HG02610 (cell line): ENCODE measurements around the gene PNPLA5.
"Not testable (repeated sequence)": the region's sequence is repeated elsewhere in the genome, so short reads cannot be mapped to it uniquely, and the experiment has no call there.

ENCODE experiments used
- ATAC-seq: cut with Tn5 transposase; IDR thresholded peaks from one replicate; pipeline ENCODE4 v1.9.1; 2021; ENCODE audit warnings: mild to moderate bottlenecking, moderate library complexity; ENCODE audit not compliant: unreplicated experiment

The PNPLA5 gene, protein sequence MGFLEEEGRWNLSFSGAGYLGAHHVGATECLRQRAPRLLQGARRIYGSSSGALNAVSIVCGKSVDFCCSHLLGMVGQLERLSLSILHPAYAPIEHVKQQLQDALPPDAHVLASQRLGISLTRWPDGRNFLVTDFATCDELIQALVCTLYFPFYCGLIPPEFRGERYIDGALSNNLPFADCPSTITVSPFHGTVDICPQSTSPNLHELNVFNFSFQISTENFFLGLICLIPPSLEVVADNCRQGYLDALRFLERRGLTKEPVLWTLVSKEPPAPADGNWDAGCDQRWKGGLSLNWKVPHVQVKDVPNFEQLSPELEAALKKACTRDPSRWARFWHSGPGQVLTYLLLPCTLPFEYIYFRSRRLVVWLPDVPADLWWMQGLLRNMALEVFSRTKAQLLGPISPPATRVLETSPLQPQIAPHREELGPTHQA

DNA sequence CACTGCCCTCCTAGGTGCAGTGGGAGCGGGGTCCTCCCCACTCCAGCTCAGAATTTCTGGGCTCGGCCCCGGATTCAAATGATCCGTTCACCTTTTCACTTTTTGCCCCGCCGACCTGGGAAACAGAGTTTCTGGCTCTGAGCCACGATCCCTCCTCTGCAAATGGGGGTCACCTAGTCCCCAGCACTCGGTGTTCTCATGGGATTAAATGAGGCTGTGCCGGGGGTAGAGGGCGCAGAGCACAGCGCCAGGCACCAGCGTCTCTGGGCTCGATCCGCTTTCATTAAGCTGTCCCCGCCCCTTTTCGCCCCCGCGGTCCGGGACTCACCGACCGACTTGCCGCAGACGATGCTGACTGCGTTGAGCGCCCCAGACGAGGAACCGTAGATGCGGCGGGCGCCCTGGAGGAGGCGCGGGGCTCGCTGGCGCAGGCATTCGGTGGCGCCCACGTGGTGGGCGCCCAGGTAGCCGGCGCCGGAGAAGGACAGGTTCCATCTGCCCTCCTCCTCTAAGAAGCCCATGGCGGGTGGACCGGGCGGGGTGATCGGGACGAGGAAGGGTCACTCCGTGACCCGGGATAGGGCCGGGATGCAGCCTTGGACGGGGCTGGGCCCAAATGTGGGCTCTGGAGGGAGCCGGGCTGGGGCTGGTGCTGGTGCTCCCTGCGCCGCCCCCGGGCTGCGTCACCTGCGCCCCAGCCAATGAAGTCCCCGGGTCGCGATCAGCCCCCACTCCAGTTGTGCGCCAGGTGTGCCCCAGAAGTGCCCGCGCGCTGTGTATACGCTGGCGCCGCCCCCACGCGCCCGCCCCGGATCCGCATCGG is at the start of gene PNPLA5:
Gene PNPLA5 (minus strand): TSS at position 654 of the 823 bp plus-strand sequence. CDS start 133 bp downstream, at position 521.
- no peak for ATAC-seq

DNA sequence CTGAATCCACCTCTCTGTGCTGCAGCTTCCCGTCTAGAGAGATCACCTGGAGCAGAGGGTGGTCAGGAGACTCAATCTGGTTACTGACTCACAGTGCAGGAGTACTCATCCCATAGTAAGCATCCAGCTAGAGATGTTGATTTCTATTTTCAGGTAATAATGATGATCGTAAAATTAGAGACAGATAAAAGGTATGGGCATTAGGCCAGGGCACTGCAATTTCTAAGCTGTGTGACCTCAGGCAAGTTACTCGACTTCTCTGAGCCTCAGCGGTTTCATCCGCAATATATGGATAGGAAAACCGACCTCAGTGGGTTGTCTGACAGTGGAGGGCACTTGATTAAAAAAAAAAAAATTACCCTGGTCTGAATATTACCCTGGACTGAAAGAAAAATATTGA is 49.6 kb upstream of the PNPLA5 start:
- no peak for ATAC-seq

DNA sequence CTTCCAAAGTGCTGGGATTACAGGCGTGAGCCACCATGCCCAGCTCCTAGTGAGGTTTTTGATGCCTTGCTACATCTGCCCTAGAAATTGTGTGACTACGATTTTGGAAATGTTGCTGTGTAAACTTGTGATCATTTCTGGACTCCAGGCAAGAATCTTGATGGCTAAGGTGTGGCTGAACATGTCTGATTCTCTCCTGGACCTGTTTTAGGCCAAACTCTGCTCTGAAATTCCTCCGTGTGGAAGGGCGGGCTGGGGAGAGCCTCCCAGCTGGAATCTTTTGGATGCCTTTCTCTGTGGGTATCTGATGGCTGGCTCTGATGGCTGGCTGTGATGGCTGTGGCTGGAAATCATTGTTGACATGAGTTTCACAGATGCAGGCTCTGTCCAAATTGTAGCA is 40.0 kb upstream of the PNPLA5 start:
- ATAC-seq = no peak

DNA sequence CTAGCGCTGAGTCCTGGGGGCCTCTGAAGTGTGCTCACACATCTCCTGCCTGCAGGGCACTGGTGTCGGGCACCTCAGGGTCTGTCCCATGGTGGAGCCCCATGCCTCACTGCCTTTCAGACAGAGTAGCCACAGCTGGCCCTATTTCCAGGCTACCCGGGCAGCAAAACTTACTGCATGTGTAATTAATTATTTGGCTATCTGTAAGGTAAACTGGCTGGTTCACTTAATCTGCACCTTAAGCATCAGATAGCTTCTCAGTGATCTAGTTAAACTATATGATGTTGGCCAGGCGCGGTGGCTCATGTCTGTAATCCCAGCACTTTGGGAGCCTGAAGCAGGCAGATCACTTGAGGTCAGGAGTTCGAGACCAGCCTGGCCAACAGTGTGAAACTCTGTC is 37.1 kb upstream of the PNPLA5 start:
- no peak for ATAC-seq

DNA sequence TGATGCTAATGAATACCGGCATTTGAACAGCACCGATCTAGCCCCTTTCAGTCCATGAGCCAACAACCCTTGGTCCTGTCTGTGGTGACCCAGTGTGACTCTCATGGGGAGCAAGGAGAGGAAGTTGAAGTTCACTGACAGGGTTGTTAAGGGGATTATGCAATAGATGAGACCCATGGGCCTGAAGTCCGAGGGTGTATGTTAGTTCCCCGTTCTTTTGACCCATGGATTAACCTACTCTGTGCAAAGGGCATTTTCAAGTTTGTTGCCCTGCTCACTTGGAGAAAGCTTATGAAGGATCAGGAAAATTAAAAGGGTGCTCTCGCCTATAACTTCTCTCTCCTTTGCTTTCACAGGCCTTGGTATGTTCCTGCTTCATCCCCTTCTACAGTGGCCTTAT is 36.7 kb upstream of the PNPLA5 start:
- no peak for ATAC-seq

DNA sequence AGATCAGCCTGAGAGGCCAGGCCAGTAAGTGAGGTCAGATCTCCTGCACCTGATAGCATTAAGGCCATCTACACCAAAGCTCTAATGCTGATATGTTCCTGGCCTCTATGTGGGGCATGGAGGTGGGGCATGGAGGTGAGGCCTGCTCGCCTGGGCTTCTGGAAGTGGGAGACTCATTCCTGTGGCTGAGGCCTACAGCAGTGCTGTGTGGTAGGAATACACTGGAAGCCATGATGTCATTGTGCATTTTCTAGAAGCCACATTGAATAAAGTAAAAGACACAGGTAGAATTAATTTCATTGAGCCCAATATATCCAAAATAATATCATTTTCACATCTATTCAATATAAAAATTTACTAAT is 34.5 kb upstream of the PNPLA5 start:
- ATAC-seq = no peak

DNA sequence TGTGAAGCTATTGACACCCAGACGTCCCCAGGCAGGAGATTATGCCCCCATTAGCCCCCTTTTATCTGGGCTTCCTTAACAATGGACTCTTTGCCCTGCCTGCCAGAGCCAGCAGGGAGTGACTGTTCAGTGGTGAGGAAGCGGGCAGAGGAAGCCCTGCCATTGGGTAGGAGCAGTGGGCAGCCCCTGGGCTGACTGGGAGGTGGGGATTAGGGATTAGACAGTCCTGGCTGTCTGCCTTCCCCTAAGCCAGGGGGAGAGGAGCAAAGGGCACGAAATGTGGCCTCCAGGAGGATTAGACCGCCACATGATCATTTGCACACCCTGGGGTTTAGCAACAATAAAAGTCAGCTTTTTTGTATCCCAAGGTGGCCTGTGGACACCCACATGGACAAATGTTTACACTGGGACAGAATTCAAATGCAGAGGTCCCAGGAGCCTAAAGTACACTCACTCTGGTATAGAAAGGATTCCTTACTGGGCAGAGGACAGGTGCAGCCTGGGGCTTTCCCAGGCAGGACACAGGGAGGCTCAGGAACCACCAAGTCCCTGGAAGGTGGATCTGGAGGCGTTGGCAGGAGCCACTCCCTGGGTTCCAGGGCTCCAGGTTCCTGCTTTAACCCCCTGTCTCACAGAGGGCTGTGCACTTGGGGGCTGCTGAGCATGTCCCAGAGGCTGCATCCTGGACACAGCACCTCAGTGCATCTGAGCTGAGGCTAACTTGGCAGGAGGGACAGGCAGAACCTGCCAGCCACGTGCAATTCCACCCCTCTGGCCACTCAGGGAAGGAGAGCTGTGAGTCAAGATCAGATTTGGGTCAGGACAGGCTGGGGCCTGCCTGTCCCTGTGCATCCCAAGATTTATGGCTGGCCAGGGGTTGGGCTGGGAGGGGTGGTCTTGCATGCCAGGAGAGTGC is 33.9 kb upstream of the PNPLA5 start:
- ATAC-seq = no peak

DNA sequence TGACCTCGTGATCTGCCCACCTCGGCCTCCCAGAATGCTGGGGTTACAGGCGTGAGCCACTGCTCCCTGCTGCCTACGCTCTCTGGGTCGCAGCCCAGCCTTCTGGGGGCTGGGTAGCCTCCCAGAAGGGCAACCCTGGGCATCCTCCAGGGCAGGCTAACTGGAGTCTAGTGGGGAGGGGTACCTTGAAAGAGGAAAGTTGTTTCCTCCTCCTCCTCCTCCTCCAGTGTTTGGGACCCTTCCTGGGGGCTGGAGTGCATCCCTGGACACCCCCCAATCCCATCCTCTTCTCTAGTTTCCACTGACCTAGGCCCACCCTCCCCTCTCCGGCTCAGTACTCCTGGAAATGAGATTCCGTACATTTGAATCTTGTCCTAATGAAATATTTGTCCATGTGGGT is 33.1 kb upstream of the PNPLA5 start:
- no peak for ATAC-seq

DNA sequence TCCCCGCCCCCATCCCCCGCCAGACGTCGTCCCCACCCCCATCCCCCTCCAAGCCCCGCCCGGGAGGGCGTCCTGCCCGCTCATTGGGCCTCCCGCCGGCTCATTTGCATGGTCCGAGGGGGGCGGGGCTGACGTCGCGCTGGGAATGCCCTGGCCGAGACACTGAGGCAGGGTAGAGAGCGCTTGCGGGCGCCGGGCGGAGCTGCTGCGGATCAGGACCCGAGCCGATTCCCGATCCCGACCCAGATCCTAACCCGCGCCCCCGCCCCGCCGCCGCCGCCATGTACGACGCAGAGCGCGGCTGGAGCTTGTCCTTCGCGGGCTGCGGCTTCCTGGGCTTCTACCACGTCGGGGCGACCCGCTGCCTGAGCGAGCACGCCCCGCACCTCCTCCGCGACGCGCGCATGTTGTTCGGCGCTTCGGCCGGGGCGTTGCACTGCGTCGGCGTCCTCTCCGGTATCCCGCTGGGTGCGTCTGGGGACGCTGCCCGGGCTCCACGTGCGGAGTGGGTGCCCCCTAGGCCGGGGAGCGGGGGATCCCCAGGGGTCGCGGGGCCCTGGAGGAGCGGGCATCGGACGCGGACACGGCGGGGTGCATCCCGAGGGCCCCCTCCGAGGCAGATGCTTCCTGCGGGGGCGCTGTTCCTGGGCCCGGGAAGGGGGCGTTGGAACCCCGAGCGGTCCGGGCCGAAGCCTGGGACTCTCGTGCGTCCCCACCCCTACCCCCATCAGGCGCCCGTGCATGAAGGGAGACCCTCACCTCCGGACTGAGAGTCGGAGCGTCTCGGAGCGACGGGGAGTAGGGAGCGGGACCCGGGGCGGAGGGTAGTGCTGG is 32.0 kb upstream of the PNPLA5 start, which contains the start of gene PNPLA3:
Gene PNPLA3 (plus strand): TSS at position 175 of the 834 bp plus-strand sequence. CDS start 107 bp downstream, at position 282.
- no peak for ATAC-seq

DNA sequence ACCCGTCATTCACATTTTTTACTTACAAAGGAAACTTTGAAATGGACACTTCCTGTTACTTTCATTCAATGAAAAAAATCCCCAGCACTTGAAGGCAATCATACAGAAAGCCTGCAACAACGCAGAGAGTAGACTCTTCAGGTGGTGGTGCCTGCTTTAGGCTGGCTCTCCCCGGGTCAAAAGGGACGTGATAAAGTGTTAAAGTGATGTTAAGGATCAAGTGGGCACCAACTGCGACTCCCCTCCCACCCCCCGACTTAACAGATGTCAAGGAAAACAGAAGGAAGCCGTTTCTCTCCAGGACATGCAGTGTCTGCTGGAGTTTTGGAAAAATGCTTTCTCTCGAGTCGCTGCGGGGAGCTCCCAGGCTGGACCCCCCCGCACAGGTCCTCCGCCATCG is 31.4 kb upstream of the PNPLA5 start:
- no peak for ATAC-seq

DNA sequence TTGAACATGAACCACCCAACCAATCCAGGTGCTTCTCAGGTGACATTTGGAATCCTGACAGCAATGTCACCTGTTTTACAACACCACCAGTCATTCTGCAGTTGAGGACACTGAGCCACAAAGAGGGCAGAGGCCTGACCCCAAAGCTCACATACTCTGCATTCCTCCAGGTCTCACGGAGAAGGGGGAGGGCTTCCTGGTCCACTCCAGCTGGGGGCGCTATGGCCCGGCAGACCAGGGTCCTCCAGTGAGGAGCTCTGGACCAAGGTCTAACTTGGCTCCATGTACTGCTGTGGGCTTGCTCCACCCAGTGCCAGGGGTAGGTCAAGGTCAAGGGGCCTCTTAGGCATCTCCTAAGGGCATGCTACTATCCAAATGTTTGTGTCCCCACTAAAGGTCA is 30.3 kb upstream of the PNPLA5 start:
- no peak for ATAC-seq

DNA sequence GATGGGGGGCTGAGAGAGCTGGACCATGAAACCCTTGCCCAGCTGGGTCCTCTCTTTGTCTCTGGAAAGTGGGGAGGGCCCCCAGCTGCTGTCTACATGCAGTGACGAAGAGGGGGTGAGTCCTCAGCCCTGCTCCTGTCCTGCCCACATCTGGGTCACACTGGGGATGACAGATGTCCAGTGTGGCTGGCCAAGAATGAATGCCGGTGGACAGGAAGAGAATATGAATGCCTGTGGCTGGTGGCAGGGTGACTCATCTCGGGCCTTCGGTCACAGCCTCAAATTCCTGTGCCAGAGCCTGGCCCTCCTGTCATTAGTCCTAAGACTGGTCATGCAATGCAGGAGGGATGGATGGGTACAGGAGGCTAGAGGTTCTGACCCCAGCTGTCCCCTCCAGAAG is 29.6 kb upstream of the PNPLA5 start:
- no peak for ATAC-seq

DNA sequence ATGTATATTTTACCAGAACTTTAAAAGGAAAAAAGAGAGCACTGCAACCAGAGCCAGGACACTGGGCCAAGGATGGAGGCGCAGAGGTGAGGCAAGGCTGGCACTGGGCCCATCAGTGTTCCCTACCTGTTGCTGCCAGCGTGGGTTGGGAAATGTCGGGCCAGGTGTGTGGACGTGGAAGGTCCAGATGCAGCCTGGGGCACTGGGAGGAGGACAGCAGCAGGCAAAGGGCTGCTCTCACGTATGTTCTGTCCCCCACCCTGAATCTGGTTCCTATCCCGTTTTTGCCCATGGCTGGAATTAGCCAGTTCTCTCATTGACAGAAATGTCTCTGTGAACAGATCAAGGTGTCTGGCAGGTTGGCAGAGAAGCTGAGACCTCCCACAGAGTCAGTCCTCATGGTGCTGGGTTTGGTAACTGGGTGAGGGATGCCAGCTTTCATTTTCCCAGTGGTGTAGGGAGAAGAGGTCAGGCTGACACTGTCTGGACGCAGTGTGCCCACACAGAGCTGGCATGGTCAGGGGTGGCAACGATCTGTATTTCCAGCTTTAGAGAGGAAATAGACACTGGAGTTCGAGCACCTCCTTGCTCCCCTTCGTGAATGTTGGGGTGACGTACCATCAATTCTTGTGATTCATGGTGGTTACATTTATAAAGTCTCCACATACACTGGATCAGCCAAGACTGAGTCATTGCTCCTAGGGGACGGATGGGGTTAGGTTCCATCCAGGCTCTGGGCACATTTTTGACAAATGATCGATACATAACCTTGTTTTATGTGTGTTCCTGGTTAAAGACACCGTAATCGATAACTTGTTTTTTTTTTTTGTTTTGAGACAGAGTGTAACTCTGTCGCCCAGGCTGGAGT is 27.5 kb upstream of the PNPLA5 start:
- ATAC-seq = no peak

DNA sequence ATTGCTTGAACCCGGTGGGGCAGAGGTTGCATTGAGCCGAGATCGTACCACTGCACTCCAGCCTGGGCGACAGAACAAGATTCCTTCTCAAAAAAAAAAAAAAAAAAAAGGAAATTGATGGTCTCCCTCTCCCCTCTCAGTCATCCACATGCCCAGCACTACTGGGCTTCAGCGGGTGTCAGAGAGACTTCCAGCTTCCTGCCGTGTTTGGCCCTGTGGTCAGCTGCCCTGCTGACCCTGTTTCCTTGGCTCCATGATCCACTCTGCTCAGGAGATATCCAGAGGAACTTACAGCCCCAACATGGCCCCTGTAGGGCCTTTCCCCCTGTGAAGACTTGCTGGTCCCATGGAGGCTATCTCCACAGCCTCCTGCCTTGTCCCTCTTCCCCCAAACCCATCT is 25.7 kb upstream of the PNPLA5 start:
- no peak for ATAC-seq

DNA sequence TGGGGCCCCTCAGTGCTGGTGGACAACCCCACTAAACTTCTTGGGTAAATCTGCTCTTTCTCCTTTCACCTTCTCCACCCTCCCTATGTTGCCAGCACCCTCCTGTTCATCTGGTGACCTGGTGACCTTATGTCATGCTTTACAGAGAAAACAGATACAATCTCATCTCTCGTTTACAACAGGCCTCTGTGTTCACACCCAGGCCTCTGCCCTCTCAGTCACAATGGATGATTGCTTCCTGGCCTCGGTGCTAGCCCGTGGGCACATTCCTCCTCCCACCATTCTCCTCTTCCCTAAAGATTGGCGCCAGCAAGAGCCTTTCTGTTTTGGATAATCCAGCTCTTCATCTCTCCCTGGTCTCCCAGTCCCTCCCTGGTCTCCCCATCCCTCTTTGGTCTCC is 19.5 kb upstream of the PNPLA5 start:
- ATAC-seq = no peak

DNA sequence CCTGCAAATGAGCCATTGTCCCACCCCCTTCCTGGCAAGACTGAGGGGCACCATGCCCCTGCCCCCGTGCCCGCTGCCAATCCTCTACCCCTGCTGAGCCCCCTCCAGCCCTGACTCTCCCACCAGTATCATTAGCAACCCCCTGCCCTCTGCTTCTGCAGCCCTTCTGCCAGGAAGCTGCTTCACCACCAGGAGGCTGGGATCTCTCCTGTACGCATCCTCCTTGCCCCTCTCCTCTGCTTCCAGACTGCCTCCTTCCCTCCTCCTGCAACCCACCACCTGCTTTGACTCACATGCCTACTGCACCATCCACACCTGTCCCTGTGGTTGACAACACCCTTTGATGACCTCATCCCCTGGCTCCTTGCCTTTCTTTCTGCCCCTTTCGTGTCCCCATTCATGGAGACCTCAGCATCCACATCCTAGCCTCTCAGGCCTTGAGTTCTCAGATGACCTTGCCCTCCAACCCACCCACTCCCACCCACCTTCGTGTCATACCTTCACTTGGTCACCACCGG is 18.4 kb upstream of the PNPLA5 start:
- no peak for ATAC-seq

DNA sequence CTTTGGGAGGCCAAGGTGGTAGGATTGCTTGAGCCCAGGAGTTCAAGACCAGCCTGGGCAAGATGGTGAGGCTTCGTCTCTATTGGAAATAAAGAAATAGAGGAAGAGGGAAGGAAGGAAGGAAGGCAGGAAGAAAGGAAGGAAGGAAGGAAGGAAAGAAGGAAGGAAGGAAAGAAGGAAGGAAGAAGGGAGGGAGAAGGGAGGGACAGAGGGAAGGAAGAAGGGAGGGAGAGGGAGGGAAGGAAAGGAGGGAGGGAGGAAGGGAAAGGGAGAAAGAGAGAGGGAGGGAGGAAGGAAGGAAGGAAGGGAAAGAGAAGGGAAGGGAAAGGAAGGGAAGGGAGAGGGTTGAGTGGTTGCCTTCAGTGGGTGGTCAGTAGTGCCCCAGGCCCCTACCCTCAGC is 17.9 kb upstream of the PNPLA5 start:
- no peak for ATAC-seq

DNA sequence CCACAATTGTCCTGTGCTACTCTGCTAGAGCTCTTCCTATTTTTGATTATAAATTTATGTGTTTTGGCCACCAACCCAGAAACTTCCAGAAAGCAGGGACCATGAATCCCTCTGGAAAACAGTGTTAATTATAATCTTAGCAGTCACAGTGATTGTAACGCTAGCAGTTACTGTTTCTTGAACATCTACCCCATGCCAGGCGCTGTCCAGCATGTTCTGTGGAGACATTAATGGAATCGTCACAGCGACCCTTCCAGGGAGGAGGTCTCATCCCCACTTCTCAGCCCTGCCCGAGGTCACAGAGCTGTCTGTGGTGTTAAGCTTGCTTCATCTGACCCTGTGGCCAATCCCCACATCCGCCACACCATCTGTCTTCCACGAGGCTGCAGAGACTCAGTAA is 13.9 kb upstream of the PNPLA5 start:
- no peak for ATAC-seq

DNA sequence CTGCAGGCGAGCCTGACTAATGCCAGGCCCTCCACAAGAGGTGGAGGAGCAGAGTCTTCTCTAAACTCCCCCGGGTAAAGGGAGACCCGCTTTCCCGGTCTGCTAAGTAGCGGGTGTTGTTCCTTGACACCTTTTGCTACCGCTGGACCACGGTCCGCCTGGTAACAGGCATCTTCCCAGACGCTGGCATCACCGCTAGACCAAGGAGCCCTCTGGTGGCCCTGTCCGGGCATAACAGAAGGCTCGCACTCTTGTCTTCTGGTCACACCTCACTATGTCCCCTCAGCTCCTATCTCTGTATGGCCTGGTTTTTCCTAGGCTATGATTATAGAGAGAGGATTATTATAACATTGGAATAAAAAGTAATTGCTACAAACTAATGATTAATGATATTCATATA is 12.6 kb upstream of the PNPLA5 start:
- ATAC-seq = not testable (repeated sequence)
